ENCODE measurements around the gene TMEM185B.
A peak's percentile ranks its signal among the peaks of the same experiment; 100 is the strongest.

Gene TMEM185B

DNA sequence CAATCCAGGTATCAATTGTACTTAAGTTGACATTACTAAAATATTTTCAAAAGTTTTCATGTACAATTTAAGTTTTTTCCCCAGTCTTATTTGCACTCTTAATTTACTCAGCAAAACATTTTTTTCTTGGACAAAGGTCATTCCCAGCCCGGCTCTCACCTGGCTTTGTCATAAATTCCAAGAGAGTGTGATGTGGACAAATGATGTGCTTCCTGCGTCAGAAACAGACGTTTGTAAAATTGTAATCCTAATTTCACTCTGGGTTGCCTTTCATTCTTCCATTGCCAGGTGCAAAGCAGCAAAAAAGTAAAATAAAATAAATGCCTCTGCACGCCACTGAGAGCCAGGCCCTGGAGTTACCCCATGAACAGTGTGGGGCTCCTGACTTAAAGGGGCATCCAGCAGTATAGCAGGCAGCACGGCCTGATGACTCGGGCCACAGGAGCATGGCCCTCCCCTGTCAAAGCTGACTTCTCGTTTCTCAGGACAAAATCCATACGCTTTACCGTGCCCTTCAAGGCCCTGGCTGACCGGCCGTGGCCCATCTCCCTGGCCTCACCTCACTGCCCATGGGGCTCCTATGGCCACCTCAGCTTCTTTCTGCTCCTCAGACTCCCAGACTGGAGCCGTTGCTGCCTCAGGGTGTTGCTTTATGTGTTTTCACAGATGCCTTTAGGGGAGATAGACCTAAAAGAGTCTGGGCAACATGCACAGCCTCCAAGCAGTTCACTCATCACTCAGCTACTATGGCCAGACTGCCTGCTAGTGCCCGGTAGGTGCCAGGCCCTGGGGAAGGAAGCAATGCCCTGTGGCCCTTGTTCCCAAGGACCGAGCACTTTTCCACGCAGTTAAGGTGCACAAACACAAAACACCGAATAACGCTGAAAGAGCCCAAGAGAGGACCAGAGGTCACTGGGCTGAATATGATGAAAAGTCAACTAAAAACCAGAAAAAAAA lies 7.6 kb upstream of the TMEM185B start:
- DNase-seq = no peak

DNA sequence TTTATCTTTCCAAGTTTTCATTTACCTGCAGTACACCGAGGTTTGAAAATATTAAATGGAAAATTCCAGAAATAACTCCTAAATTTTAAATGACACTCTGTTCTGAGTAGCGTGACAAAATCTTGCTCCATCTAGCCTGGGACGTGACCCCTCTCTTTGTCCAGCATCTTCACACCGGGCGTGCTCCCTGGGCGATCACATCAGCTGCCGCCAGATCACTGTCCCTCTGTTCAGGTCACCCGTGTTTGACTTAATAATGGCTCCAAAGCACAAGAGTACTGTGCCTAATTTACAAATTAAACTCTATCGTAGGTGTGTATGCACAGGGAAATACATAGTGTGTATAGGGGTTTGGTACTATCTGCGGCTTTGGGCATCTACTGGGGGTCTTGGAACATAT lies 6.1 kb upstream of the TMEM185B start:
- no peak for DNase-seq

DNA sequence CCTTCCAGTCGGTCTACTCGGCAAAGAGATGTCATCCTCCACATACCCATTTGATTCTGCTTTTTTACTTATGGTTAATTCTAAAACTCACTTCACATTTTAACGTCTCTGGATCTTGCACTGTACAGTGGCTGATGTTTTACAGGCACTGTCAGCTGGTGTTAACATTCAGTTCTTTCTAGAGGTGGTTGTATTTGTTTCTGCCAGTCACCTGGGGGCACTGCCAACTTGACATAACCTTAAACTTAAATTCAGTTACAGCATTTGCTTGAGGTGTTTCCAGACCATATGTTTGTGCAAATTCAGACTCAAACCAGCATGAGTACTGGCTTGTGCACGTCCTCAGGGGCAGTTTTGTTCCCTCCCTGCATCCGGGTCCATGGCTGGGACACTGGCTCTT lies 5.3 kb upstream of the TMEM185B start:
- DNase-seq = peak; percentile 29

DNA sequence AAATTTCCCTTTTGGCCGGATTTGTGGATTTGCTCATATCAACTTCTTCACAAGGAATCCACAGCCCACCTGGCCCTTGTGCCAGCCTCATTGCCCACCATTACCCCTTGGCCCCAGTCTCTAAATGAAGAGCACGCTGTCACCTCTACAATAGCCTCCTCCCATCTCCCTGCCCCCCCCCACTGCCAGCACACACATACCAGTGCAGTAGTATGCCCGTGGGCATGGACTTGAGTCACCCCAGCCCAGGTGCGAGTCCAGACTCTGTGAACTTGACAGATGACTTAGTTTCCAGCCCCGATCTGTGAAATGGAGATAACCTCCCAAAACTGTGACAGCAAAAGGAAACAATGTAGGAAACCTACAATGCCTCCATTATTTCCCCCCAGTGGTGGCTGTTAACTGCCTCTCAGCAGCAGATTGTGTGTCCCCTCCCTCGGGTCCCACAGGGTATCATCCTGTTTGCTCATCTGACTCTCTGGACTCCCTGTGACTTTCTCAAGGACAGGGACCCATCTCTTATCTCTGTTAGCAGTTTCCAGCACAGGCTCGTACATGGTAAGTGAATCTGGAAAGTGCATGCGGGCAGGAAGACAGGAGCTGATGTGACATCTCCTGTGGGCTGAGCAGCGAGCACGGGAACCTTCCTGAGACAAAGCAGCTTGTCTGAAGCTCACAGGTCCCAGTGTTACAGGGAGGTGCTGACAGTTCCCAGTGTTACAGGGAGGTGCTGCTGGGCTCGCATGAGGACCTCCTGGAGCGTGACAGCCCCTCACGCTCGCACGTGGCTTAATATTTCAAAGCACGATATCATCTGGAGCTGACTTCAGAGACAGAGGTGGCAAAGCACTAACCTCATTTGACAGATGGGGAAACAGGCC lies 4.2 kb upstream of the TMEM185B start:
- no peak for DNase-seq

DNA sequence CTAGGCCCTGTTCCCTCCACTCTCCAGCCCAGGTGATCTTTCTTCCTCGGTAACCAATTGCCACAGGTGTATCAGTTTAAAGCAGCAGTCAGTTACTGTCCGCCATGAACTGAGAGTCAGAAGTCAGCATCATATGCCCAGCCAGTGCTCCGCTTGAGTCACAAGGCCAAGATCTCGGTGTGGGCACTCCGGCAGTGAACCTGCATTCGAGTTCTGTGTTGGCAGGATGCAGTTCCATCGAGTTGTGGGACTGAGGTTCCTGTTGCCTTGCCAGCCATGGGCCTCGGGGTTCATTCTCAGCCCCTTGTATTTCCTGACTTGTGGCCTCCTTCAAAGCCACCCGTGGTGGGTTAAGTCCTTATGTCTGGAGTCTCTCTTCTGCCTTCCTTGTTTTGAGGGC lies 3.1 kb upstream of the TMEM185B start:
- DNase-seq = no peak

DNA sequence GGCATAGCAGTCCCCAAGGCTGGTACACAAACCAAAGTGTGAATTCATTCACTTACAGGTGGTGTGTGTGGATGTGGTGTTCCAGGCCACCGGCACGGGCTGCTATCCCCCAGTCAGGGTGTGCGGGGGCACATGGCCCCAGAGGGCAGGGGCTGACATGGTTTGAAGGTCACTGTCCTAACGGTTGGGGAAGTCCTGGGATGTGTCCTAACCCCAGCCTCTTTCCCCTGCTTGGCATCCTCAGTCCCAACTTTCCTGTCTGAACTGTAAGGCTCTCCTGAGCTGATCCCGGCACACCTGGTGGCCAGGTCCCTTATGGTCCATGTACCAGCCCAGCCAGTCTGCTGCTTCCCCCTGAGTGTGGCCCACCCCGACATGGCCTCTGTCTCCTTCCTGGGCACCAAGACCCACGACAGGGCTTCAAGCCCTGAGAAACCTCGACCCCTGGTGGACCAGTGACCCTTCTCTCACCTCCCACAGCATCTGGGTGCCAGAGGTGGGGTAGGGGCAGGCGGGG lies 2.4 kb upstream of the TMEM185B start:
- no peak for DNase-seq

DNA sequence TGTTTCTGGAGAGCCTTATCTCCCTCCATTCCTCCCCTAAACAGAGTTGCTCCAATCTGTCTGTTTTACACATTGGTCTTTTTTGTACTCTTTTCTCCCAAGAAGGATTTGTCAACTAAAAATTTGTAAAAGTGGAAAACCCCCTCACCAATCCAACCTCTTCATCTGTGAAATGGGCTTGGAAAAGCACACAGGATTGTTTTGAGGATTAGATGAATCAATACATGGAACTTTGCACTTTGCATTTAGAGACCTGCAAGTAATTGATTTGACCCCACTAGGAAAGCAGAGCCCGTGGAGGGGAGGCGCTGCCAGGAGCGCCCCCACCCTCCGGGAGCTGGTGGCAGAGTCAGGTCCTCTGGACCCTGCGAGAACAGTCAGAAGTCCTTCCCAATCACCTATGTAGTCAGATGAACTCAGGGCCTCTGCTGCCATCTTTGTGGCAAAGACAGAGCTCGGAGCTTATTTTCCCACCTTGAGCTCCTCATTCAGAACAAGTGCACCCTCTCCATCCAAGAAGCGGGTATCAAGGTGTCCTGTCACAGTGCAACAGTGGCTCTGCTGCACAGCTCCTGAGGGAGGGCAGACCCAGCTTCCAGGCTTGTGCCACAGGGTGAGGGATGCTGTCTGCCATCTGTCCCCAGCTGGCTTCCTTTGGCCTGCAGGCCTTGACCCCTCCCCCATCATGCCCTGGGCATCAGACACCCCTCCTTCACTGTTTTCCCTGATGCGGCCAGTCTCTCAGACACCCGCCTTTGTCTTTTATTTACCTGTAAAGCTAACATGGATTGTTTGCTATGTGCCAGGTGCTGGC lies 1.7 kb upstream of the TMEM185B start:
- peak; percentile 82 for DNase-seq

DNA sequence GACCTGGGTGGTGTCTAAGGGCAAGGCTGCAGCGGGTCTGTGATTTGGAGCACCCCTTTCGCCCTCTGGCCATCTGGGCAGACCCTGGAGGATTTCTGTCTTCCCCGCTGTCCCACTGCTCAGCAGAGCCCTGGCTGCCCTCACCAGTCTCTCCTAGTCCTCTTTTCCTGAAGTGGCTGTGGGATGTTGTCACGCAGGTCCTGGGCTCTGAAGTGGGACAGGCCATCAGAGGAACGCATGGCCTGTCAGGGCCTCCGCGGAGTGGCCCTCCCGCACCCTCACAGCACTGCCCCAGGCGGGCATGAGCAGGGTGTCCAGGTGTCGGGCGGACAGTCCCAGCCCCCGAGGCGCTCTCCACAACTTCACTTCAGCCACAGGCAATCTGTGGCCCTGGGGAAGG lies 1.1 kb upstream of the TMEM185B start:
- DNase-seq = no peak

DNA sequence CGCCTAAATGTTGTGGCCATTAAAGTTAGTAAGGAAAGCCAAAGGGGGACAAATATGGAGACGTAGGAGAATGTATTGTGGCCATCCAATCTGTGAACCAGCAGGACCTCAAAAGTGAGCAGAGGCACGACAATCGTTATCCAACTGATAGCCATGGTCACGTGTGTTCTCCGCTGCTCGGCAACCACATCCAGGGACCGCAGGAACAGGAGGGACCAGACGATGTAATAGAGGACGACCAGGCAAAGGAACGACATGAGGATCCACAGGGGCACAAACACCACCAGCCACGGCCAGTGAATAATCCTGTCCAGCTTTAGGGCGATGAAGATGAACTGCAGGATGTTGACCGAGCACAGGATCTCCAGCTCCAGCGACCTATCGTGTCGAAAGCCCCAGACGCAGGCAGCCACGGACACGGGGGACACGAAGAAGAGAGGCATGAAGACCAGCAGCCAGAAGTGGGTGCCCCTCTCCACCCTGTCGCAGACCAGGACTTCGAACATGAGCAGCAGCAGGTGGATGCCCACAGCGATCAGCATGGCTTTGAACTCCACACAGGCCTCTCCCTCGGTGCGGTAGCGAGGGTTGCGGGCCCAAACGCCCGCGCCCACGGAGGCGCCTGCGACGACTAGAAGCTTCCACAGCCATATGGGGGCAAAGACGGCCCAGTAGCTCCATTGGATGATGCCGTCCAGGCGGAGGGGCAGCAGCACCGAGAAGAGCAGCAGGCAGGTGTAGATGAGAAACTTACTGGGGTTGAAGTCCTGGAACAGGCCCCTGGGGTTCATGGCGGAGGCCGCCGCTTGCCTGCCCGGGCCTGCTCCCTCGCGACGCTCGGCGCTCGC lies 790 bp downstream of the TMEM185B start:
- DNase-seq = no peak

DNA sequence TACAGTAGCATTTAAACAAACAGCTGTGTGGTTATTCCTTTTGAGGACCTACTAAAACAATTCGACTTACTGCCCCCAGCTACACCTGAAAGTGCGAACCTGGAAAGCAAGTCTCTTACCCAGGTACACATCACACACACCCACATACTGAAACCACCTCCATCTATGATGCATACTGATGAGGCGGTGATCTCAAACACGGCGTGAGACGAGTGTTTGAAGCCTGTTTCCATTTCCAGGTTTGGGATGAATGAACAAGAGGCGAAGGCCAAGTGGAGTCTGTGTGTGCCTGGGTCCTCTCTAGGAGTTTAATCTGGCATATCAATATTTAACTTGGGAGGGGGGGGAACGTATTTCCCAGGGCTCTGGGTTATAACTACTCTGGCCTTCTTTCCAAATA lies 1.6 kb downstream of the TMEM185B start:
- DNase-seq = no peak

DNA sequence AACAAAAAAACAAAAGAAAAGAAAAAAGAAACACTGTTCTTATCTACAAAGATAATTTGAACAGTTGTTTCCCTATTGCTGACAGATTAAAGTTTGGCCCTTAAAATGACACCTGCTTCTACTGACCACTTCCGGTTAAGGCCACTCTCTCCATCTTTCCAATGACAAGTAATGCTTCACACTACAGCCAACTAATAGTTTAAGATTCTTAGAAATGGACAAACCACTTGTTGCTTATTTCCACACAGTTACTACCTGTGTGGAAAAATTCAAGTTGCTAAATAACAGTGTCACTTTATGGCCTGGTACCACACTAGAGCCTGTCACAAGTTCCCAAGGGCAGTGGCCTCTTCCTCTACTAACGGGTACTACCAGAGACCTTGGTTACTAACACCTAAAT lies 2.4 kb downstream of the TMEM185B start:
- DNase-seq = no peak

DNA sequence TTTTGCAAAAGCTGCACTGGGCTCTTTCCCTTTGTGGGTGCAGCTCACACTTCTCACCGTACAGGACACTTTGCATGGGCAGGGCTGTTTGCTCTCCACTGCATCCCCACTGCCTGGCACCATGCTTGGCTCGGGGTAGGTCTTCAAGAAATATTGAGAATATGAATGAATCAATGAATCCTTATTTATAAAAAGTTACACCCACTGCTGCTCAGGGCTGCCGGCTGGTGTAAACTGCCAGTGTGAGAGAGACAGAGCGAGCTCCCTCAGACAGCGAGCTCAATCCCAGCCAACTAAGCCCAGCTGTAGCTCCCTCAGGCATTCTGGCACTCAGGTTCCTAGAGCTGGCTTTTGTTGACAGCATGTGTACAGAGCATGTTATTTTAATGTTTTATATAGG lies 3.4 kb downstream of the TMEM185B start:
- no peak for DNase-seq

DNA sequence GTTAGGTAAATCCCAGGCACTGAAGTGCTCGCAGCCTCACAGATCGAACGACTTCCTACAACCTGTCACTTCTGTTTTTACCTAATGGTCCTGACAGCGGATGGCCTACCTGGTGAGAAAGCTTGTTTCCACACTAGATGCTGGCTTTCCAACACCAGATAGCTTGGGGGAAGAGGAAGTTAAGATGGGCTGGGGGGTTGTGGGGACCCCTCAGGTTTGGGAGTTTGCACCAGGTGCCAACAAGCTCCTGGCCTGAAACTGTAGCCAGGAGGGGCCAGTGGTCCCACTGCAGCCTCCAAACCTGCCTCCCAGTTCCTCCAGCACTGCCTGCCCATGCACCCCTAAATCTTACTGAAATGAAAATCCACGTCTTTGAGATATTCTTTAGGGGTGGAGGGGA lies 3.9 kb downstream of the TMEM185B start:
- no peak for DNase-seq

DNA sequence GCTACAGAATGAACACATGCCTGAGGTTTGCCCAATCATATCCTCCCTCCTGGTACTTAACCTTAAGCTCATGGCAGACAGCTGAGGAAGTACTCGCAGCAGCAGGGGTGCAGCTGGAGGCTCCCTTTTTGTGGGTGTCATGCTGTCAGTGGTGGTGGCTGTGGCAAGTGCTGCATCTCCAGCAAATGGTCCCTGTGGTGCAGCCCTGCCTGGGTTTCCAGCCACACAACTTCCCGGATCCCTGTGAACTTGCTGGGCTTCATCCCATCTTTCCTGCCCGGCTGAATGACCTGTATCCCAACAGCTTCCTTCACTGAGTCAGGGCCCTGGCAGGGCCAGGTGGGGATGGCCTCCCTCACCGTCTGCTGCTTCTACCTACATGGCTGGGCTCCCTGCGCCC lies 5.0 kb downstream of the TMEM185B start:
- no peak for DNase-seq

DNA sequence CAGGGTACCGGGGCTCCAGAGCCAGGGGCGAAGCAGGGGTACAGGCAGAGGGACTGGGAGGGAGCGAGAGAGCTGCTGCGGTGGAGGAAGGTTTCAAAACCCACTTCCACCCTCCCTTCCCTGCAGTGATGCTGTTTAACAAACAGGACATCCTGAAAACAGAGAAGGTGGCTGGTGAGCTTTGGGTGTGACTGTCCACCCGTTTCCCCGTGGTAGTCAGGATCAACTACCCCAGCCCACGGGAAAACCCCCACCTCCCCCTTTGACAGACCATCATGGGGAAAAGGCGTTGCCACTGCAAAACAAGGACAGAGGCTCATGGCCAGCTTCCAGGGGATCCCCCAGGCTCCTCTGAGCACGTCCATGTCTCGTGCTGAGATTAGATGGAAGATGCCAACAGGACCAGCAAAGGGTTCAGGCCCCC lies 12.9 kb downstream of the TMEM185B start:
- no peak for DNase-seq

DNA sequence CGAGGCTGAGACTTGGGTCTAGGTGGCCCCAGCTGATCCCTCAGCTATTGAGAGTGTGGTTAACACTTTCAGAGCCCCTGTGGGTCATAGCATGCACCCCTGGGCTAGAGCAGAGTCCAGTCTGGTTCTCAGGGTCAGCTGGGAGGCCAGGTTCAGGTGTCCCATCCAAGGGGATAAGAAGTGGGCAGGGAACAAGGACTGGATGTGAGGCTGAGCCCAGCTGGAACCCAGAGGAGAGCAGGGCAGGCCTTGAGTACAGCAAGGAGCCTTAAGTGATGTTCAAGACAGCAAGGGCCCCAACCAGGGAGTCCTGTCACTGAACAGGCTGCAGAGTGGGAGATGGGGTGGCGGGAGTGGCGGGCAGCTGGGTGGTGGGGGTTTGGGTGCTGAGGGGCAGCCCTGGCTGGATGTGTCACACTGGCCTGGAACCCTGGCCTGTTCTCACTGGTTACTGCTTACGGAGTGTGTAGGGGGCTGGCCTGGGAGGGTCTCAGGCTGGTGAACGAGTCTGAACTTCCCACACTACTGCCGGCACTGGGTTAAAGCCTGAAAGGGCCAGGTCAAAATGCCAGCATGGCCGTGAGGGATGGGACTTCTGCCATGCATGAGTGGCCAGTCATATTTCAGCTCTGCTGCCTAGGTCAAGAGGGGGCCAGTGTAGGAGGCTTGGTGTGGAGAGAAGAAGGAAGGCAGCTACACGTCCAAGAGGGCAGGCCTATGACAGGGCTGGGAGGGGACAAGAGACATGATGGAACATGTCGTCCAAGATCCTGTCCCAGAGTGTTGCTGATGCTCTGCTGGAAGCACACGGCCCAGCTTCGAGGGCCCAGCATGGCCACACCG lies 13.6 kb downstream of the TMEM185B start:
- DNase-seq = no peak

DNA sequence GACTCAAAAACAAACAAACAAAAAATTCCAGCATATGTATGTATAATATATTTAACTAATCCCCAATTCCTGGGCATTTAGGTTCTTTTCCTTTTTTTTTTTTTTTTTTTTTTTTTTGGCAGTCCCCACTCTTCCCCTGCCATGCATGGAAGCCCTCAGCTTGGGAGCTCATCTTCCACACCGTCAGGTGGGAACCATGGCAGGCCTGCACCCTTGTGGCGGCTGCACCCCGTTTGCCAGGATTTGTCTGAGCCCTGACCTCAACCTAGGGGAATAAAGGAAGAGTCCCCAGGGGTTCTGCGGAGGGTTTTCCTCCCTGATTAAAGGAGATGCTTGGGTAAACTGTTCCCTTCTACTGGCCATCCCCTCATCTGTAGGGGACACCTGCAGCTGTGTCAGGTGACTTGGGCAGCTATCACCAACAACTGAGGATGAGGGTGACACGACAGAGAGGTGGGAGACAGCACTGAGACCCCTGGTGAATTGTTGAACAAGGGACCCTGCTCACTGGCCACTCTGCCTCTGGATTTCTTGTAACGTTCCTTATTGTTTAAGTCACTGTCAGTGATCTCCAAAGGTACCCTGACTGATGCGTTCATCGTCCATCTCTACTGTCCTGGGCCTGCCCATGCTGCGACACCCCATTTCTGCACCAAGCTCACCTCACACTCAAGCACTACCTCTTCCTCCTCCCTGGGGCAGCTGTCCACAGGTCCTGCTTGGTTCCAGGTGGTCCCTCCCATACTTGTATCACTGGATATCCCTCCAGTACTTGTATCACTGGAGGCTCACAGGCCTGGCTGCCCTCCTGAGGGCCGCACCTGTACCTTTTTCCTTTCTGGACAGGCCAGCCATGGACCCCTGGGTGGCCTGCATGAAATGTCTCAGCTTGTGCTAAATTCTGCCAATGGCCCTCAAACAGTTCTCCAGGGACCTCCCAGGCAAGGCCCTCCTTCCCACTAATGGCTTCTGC lies 14.5 kb downstream of the TMEM185B start:
- DNase-seq = no peak

DNA sequence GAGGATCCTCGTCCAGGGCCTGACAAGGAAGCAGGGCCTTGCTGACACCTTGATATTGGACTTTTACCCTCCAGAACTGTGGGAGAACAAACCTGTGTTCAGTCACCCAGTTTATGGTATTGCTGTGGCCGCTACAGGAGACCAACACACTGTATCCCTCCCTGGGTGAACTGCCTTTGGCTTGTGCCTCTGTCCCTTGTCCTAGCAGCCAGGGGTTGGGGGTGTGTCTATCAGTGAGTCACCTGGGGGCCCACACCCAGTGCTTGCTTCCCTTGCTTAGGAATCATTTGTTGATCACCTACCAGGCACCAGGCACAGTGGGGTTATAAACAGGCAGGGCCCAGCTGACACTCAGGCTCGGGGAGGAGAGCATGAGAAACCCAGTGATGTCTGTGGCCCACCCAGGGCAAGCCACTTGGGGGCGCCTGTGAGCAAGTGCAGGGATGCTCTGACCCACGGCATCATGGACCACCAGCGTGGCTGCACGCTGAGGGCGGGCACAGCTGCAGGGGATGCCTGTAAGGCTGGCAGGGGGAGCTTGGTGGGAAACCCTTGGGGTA lies 17.1 kb downstream of the TMEM185B start:
- DNase-seq = peak; percentile 15
